Measurements from ENCODE around the gene PCDHGB3.
"Not testable (repeated sequence)": the region's sequence is repeated elsewhere in the genome, so short reads cannot be mapped to it uniquely, and the experiment has no call there.

PCDHGB3 gene

GRCh38 chr5:141371572-141372475 lies 1.8 kb downstream of the PCDHGB3 start:
- no peak overlapping the region for H3K4me3 ChIP-seq (ENCODE audit: low read depth, low read length)
- ChIA-PET CTCF (interaction anchor here (0.8 to 3.8 kb wide), 12 partner anchors 13 to 195 kb away, joined by 3 to 99 read pairs (median 8); partner anchors contain the start of genes PCDHGA10, PCDHGA3, PCDHGA4 and PCDHGB2), POLR2A (interaction anchor here (2.2 kb wide), 1 partner anchor 192 kb away, joined by 9 read pairs; no protein-coding TSS in a partner anchor)
- no peak for TF ChIP-seq CTCF (IDR thresholded peaks at IDR 0.05; ENCODE audit: insufficient read depth, low read length, missing control alignments)
- DNase-seq (ENCODE audit: low read depth, low spot score) = no peak

GRCh38 chr5:141373673-141374317 lies 3.8 kb downstream of the PCDHGB3 start, which contains the start of gene PCDHGA6:
PCDHGA6 (plus strand) TSS chr5:141373891; CDS start chr5:141374084, 193 bp downstream.
- ChIA-PET CTCF (interaction anchor here (0.6 to 4.9 kb wide), 20 partner anchors 9 to 218 kb away, joined by 3 to 51 read pairs (median 6); partner anchors contain the start of genes PCDHGA4, PCDHGA5, PCDHGA7 and PCDHGA8), POLR2A (no interaction called here)
- no peak for TF ChIP-seq CTCF (IDR thresholded peaks at IDR 0.05; ENCODE audit: insufficient read depth, low read length, missing control alignments)
- no peak for DNase-seq (ENCODE audit: low read depth, low spot score)
- H3K4me3 ChIP-seq (ENCODE audit: low read depth, low read length) = peak within 1 kb of the TSS; percentile 44

GRCh38 chr5:141374627-141375026 lies 4.6 kb downstream of the PCDHGB3 start:
- POLR2A ChIA-PET = no interaction called here
- H3K4me3 ChIP-seq (ENCODE audit: low read depth, low read length) = no peak overlapping the region
- no peak for TF ChIP-seq CTCF (IDR thresholded peaks at IDR 0.05; ENCODE audit: insufficient read depth, low read length, missing control alignments)
- CTCF ChIA-PET = interaction anchor here (0.6 to 4.9 kb wide), 21 partner anchors 10 to 218 kb away, joined by 3 to 51 read pairs (median 5); partner anchors contain the start of genes PCDHGA4, PCDHGA5, PCDHGA8 and PCDHGA9
- DNase-seq (ENCODE audit: low read depth, low spot score) = no peak

GRCh38 chr5:141375444-141376155 lies 5.6 kb downstream of the PCDHGB3 start:
- CTCF ChIA-PET = interaction anchor here (1.0 to 4.9 kb wide), 10 partner anchors 11 to 192 kb away, joined by 3 to 51 read pairs (median 13); partner anchors contain the start of genes PCDHGA5, PCDHGA8, PCDHGA9 and PCDHGB4
- DNase-seq (ENCODE audit: low read depth, low spot score); POLR2A ChIA-PET; H3K4me3 ChIP-seq (ENCODE audit: low read depth, low read length): not testable (repeated sequence)

GRCh38 chr5:141382469-141383294 lies 12.6 kb downstream of the PCDHGB3 start, which contains the start of gene PCDHGA7:
PCDHGA7 (plus strand) TSS chr5:141382742; CDS start chr5:141382900, 158 bp downstream.
- peak within 1 kb of the TSS; percentile 59 for H3K4me3 ChIP-seq (ENCODE audit: low read depth, low read length)
- POLR2A ChIA-PET = no interaction called here

More at GRCh38 chr5:141382469-141383294, 12.6 kb downstream of the PCDHGB3 start, which contains the start of gene PCDHGA7:
- CTCF ChIA-PET = interaction anchor here (0.8 to 1.8 kb wide), 12 partner anchors 9 to 185 kb away, joined by 3 to 8 read pairs (median 4); partner anchors contain the start of genes PCDHGA11, PCDHGA5, PCDHGA6 and PCDHGB7
- DNase-seq (ENCODE audit: low read depth, low spot score) = no peak
- TF ChIP-seq CTCF (IDR thresholded peaks at IDR 0.05; ENCODE audit: insufficient read depth, low read length, missing control alignments) = peak; percentile 35
